ENCODE results near the gene KIRREL2. TPM values are rescaled to one million over a fixed set of nuclear protein-coding genes. Genes with fewer than 3 reads are reported as not detected.

The KIRREL2 gene
- total and polyA plus RNA-seq, 11 donors, result 0.77 TPM; not detected in 10

GRCh38 chr19:35818445-35818844 is 38.3 kb upstream of the KIRREL2 start:
- no peak for ATAC-seq
- H3K27me3 ChIP-seq, result peaks cover 0 to 47% (median 4%) of the 10 kb centered on the region in 9 donors
- H3K4me1 ChIP-seq, result no peaks in the 10 kb centered on the region
- no peak for DNase-seq
- no peak overlapping the region for H3K4me3 ChIP-seq
- 59 to 66% (median 63%) methylated on average over 3 of the region's 3 CpGs for WGBS, 4 donors
- TF ChIP-seq CTCF (IDR thresholded peaks at IDR 0.05) (no peak), POLR2A (IDR thresholded peaks at IDR 0.05) (no peak)
- H3K9me3 ChIP-seq, result no peaks in the 10 kb centered on the region
- H3K36me3 ChIP-seq, result no peaks in the 10 kb centered on the region
- intact Hi-C loops (cut with DNase I), result no loop called here
- H3K27ac ChIP-seq, result no peak overlapping the region

GRCh38 chr19:35822579-35822978 is 34.1 kb upstream of the KIRREL2 start:
- DNase-seq (no peak), ATAC-seq (no peak)
- H3K27ac ChIP-seq, result no peak overlapping the region
- 68 to 85% (median 80%) methylated on average over 3 of the region's 3 CpGs for WGBS, 4 donors
- no peaks in the 10 kb centered on the region for H3K36me3 ChIP-seq
- no peaks in the 10 kb centered on the region for H3K9me3 ChIP-seq
- TF ChIP-seq CTCF (IDR thresholded peaks at IDR 0.05) (no peak), POLR2A (IDR thresholded peaks at IDR 0.05) (no peak)
- intact Hi-C loops (cut with DNase I), result loop anchor here in 2 of 10 donors (5.0 to 10.0 kb wide), 2 partner anchors 128 to 130 kb away; no protein-coding TSS in a partner anchor
- no peaks in the 10 kb centered on the region for H3K4me1 ChIP-seq
- no peak overlapping the region for H3K4me3 ChIP-seq
- peaks cover 0 to 45% (median 5%) of the 10 kb centered on the region in 9 donors for H3K27me3 ChIP-seq

- intact Hi-C loops (cut with DNase I), result loop anchor here in 2 of 10 donors (5.0 to 10.0 kb wide), 2 partner anchors 129 to 132 kb away; no protein-coding TSS in a partner anchor
- ATAC-seq (no peak), DNase-seq (no peak)
- no peaks in the 10 kb centered on the region for H3K9me3 ChIP-seq
- no peaks in the 10 kb centered on the region for H3K4me1 ChIP-seq
- H3K36me3 ChIP-seq, result no peaks in the 10 kb centered on the region
- TF ChIP-seq POLR2A (IDR thresholded peaks at IDR 0.05) (no peak), CTCF (IDR thresholded peaks at IDR 0.05) (no peak)
- 79 to 87% (median 83%) methylated on average over 5 of the region's 5 CpGs for WGBS, 4 donors
- no peak overlapping the region for H3K27ac ChIP-seq
- peaks cover 0 to 30% (median 5%) of the 10 kb centered on the region in 9 donors for H3K27me3 ChIP-seq
- H3K4me3 ChIP-seq, result no peak overlapping the region
Measured at GRCh38 chr19:35824150-35824549, 32.6 kb upstream of the KIRREL2 start.

GRCh38 chr19:35828692-35829301 is 27.9 kb upstream of the KIRREL2 start:
- intact Hi-C loops (cut with DNase I), result loop anchor here in 1 of 10 donors (10.0 kb wide), 1 partner anchor 134 kb away; no protein-coding TSS in a partner anchor
- Histone ChIP-seq H3K27me3 (peaks cover 0 to 30% (median 5%) of the 10 kb centered on the region in 9 donors), H3K4me3 (no peak overlapping the region), H3K4me1 (no peaks in the 10 kb centered on the region), H3K36me3 (no peaks in the 10 kb centered on the region), H3K27ac (no peak overlapping the region), H3K9me3 (no peaks in the 10 kb centered on the region)
- WGBS, 4 donors, result 7 to 18% (median 12%) methylated on average over 10 to 12 of the region's 12 CpGs
- ATAC-seq (peak; percentile 69 to 75 (median 73)), DNase-seq (peak; percentile 39 to 80 (median 61))
- TF ChIP-seq POLR2A (IDR thresholded peaks at IDR 0.05) (no peak), CTCF (IDR thresholded peaks at IDR 0.05) (no peak)
